ENCODE data around the gene RPL35.
A peak's percentile ranks its signal among the peaks of the same experiment; 100 is the strongest.

Gene RPL35

GRCh38 chr9:124861342-124862229, at the start of gene RPL35, which contains the start of gene ARPC5L:
Gene RPL35, minus strand, starts transcription at chr9:124861957. Its CDS starts 45 bp downstream, at chr9:124861912.
Gene ARPC5L, plus strand, starts transcription at chr9:124862130. Its CDS starts 7,161 bp downstream, at chr9:124869291.
- peak; percentile 89 to 94 for DNase-seq (ENCODE audit: low read depth in 1 of 2, low spot score in 1 of 2)

GRCh38 chr9:124908098-124908497, 46.3 kb upstream of the RPL35 start:
- no peak for DNase-seq (ENCODE audit: low read depth in 1 of 2, low spot score in 1 of 2)

- no peak for DNase-seq (ENCODE audit: low read depth in 1 of 2, low spot score in 1 of 2)
Measured at GRCh38 chr9:124906966-124907365, 45.2 kb upstream of the RPL35 start.

- DNase-seq (ENCODE audit: low read depth in 1 of 2, low spot score in 1 of 2) = no peak
Measured at GRCh38 chr9:124899845-124900244, 38.1 kb upstream of the RPL35 start.

GRCh38 chr9:124897570-124898460, 36.1 kb upstream of the RPL35 start:
- DNase-seq (ENCODE audit: low read depth in 1 of 2, low spot score in 1 of 2) = no peak

GRCh38 chr9:124894741-124895170, 33.0 kb upstream of the RPL35 start:
- DNase-seq (ENCODE audit: low read depth in 1 of 2, low spot score in 1 of 2) = peak in 1 of 2 donors; percentile 11

- no peak for DNase-seq (ENCODE audit: low read depth in 1 of 2, low spot score in 1 of 2)
Measured at GRCh38 chr9:124894035-124894740, 32.4 kb upstream of the RPL35 start.

GRCh38 chr9:124890179-124890578, 28.4 kb upstream of the RPL35 start:
- DNase-seq (ENCODE audit: low read depth in 1 of 2, low spot score in 1 of 2) = no peak

GRCh38 chr9:124889006-124889405, 27.2 kb upstream of the RPL35 start:
- no peak for DNase-seq (ENCODE audit: low read depth in 1 of 2, low spot score in 1 of 2)

- DNase-seq (ENCODE audit: low read depth in 1 of 2, low spot score in 1 of 2) = no peak
Measured at GRCh38 chr9:124887832-124888231, 26.1 kb upstream of the RPL35 start.

GRCh38 chr9:124886866-124887492, 25.2 kb upstream of the RPL35 start:
- DNase-seq (ENCODE audit: low read depth in 1 of 2, low spot score in 1 of 2) = no peak

GRCh38 chr9:124886461-124886860, 24.7 kb upstream of the RPL35 start:
- DNase-seq (ENCODE audit: low read depth in 1 of 2, low spot score in 1 of 2) = no peak

GRCh38 chr9:124885551-124885950, 23.8 kb upstream of the RPL35 start:
- DNase-seq (ENCODE audit: low read depth in 1 of 2, low spot score in 1 of 2) = no peak

- DNase-seq (ENCODE audit: low read depth in 1 of 2, low spot score in 1 of 2) = no peak
Measured at GRCh38 chr9:124884376-124884775, 22.6 kb upstream of the RPL35 start.

- no peak for DNase-seq (ENCODE audit: low read depth in 1 of 2, low spot score in 1 of 2)
Measured at GRCh38 chr9:124882231-124882630, 20.5 kb upstream of the RPL35 start.

- DNase-seq (ENCODE audit: low read depth in 1 of 2, low spot score in 1 of 2) = no peak
Measured at GRCh38 chr9:124881138-124881743, 19.5 kb upstream of the RPL35 start.

GRCh38 chr9:124880501-124880900, 18.7 kb upstream of the RPL35 start:
- no peak for DNase-seq (ENCODE audit: low read depth in 1 of 2, low spot score in 1 of 2)

- DNase-seq (ENCODE audit: low read depth in 1 of 2, low spot score in 1 of 2) = no peak
Measured at GRCh38 chr9:124879226-124879625, 17.5 kb upstream of the RPL35 start.

- DNase-seq (ENCODE audit: low read depth in 1 of 2, low spot score in 1 of 2) = no peak
Measured at GRCh38 chr9:124878518-124878917, 16.8 kb upstream of the RPL35 start.

- no peak for DNase-seq (ENCODE audit: low read depth in 1 of 2, low spot score in 1 of 2)
Measured at GRCh38 chr9:124878021-124878420, 16.3 kb upstream of the RPL35 start.
